ENCODE data around the gene FBXO42. TPM values are rescaled to one million over a fixed set of nuclear protein-coding genes. Genes with fewer than 3 reads are reported as not detected.

Gene FBXO42
- total and polyA plus RNA-seq, 9 of the 15 experiments (the other 6 are each of a cell fraction or from before 2014, with no cell fraction given) = 7.2 to 24.8 (median 17.4) TPM

- TF ChIP-seq NKRF (IDR thresholded peaks at IDR 0.05; ENCODE audit: borderline replicate concordance) (no peak; the same call in 1 of the 2 replicates), ZBTB33 (CRISPR knock-in tag; IDR thresholded peaks at IDR 0.05) (no peak), RFX7 (CRISPR knock-in tag; IDR thresholded peaks at IDR 0.05) (no peak), ZNF780A (CRISPR knock-in tag; IDR thresholded peaks at IDR 0.05) (no peak), CHCHD3 (CRISPR knock-in tag; IDR thresholded peaks at IDR 0.05) (no peak), RBM17 (IDR thresholded peaks at IDR 0.05; ENCODE audit: borderline replicate concordance, low read depth, low read length) (no peak), LEF1 (IDR thresholded peaks at IDR 0.05) (peak; percentile 94), ZFP36 (IDR thresholded peaks at IDR 0.05; ENCODE audit: low read depth, low read length, partially characterized antibody) (no peak), PTTG1 (tag; IDR thresholded peaks at IDR 0.05; ENCODE audit: low read depth) (no peak), HMGXB4 (CRISPR knock-in tag; IDR thresholded peaks at IDR 0.05) (no peak), CEBPB (tag; IDR thresholded peaks at IDR 0.05) (no peak), ZNF282 (CRISPR knock-in tag; IDR thresholded peaks at IDR 0.05) (no peak), CBFA2T3 (IDR thresholded peaks at IDR 0.05) (peak; percentile 99), CHD4 (IDR thresholded peaks at IDR 0.05; ENCODE audit: insufficient read depth, insufficient replicate concordance, low read depth, low read length, poor library complexity, severe bottlenecking) (no peak), NR3C1 (CRISPR knock-in tag; IDR thresholded peaks at IDR 0.05) (no peak), RBM15 (IDR thresholded peaks at IDR 0.05; ENCODE audit: insufficient read depth, low read length) (no peak), MYNN (IDR thresholded peaks at IDR 0.05) (peak; percentile 85), MYNN (CRISPR knock-in tag; IDR thresholded peaks at IDR 0.05) (no peak), KLF1 (tag; IDR thresholded peaks at IDR 0.05) (no peak), ZNF184 (CRISPR knock-in tag; IDR thresholded peaks at IDR 0.05) (no peak), NCOA1 (IDR thresholded peaks at IDR 0.05; ENCODE audit: low read depth) (peak; percentile 89), FOSL1 (tag; conservative IDR thresholded peaks at IDR 0.05) (peak; percentile 98), ETV6 (IDR thresholded peaks at IDR 0.05; ENCODE audit: borderline replicate concordance in 1 of 2, low read depth in 2 of 2, low read length in 1 of 2) (no peak), ETV6 (CRISPR knock-in tag; IDR thresholded peaks at IDR 0.05; ENCODE audit: borderline replicate concordance) (no peak), MAZ (CRISPR knock-in tag; conservative IDR thresholded peaks at IDR 0.05 in 1 of 2, IDR thresholded peaks at IDR 0.05 in 1 of 2) (peak; percentile 2 to 65; a peak in 2 of 4 replicates)
Observed at GRCh38 chr1:16266411-16267118, 85.7 kb downstream of the FBXO42 start (continued).

Measured in K562 (cell line).